GM19193 (cell line): ENCODE data around the gene CNEP1R1.
A peak's percentile ranks its signal among the peaks of the same experiment; 100 is the strongest.

Experiments
- POLR2A ChIP-seq: IDR thresholded peaks from 4 replicates; pipeline ENCODE4 v1.6.1; 2011; ENCODE audit not compliant: insufficient read depth, insufficient read length; ENCODE audit errors: extremely low read depth

Gene CNEP1R1

GRCh38 chr16:50024684-50025536 lies at the start of gene CNEP1R1:
Gene CNEP1R1, plus strand, starts transcription at chr16:50025225. Its CDS starts 91 bp downstream, at chr16:50025316.
- TF ChIP-seq POLR2A, result peak; percentile 57

- TF ChIP-seq POLR2A, result no peak
Observed at GRCh38 chr16:49977427-49977826, 47.6 kb upstream of the CNEP1R1 start.

GRCh38 chr16:49978569-49979326 lies 46.3 kb upstream of the CNEP1R1 start:
- TF ChIP-seq POLR2A, result no peak

DNA sequence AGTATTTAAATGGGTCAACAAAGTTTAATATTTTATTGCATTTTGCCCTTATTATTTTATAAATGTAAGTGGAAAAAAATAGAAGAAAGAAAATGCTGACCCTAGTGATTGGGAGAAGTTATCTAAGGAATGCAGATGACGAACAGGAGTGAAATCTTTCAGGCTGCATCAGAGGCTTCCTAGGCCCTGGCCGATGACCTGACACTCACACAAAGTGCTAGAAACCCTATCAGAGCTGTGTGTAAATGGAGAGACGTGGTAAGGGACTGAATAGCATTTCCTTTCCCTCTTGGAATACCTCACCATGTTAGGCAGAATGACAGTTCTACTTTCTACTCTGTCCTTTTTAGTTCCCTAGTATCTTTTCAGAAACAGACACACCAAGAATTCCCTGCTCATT lies 44.9 kb upstream of the CNEP1R1 start:
- no peak for TF ChIP-seq POLR2A

DNA sequence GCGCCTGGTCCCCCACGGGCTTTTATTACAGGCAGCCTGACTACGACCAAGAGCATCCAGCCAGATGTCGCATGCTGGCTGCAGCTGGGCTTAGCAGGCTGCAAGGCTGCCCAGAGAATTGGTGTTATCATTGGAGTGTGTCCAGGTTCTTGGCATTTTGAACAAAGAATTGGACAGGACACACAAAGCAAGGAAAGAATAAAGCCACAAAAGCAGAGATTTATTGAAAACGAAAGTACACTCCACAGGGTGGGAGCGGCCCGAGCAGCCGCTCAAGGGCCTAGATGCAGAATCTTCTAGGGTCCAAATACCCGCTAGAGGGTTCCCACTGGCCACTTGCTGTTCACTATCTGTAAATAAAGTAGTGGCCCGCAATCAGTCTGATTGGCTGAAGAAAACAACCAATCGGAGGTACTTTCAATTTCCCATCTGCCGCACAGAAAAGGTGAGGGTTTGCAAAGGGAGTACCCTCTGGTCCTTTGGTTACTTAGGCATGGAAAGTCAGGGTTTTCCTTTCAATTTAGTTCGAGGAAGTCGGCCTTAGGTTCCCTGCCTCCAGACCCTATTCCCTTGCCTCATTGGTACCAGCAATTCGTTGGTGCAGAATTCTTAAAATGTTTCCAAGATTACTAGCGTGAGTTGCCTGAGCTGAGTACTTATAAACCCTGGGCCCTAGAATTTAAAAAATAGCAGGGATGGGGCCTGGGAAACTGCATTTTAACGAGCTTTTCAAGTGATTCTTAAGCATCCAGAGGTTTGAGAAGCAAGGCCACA lies 38.5 kb upstream of the CNEP1R1 start:
- TF ChIP-seq POLR2A, result no peak

DNA sequence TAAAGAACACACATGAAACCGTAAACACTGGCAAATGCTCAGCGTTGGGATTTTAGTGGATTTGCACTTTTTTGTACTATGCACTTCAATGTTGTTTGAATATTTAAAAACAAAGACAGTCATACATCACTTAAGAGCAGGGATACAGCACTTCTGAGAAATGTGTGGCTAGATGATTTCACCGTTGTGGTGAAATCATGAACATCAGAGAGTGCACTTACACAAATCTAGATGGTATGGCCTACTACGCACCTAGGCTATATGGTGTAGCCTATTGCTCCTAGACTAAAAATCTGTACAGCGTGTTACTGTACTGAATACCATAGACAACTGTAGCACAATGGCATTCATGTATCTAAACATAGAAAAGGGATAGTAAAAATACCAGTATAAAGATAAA lies 37.6 kb upstream of the CNEP1R1 start:
- TF ChIP-seq POLR2A, result no peak

DNA sequence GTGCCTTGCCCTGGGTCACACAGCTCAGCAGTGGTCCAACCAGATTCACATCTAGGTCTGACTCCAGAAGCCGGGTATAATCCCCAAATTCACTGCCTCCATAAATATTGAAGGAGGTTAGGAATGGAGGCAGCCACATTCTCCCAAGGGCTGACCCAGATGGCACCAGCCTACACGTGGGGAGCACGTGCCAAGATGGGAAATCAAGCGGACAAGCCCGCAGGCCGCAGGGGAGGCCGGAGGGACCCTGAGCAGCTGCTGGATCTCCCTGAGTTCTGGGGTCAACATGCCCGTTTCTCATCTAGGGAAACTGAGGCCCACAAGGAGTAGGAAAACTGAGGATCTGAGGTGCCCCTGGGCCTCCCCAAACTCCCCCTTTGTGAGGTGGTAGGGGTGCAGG lies 32.2 kb upstream of the CNEP1R1 start:
- no peak for TF ChIP-seq POLR2A

DNA sequence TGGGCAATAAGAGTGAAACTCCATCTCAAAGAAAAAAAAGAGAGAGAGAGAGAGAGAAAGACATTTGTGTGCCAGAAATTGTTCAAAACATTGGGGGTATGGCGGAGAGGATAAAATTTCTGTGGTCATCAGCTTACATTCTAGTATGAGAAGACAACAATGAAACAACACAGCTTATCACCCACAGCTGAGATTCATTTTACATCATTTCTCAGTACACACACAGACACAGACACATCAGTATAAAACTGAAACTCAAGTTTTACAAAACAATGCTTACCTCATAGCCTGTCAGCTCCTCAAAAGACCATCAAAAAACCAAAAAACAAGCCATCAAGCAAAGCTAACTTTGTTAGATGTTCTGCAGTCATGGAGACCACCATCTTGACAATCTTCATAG lies 31.4 kb upstream of the CNEP1R1 start:
- TF ChIP-seq POLR2A, result no peak

GRCh38 chr16:49994006-49994405 lies 31.0 kb upstream of the CNEP1R1 start:
- no peak for TF ChIP-seq POLR2A

GRCh38 chr16:49995720-49996119 lies 29.3 kb upstream of the CNEP1R1 start:
- TF ChIP-seq POLR2A, result no peak

GRCh38 chr16:49997721-49998251 lies 27.2 kb upstream of the CNEP1R1 start:
- TF ChIP-seq POLR2A, result no peak

DNA sequence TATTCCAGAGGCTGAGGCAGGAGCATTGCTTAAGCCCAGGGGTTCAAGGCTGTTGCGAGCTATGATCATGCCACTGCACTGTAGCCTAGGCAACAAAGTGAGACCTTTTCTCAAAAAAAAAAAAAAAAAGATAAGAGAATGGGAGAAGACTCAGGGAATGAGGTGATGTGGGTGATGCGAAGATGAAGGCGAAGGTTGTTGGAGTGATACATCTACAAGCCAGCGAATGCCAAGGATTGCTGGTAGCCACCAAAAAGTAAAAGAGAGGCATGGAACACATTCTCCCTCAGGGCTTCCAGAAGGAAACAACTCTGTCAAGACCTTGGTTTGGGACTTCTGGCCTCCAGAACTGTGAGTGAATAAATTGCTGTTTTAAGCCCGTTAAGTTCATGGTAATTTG lies 26.0 kb upstream of the CNEP1R1 start:
- no peak for TF ChIP-seq POLR2A

- TF ChIP-seq POLR2A, result no peak
Observed at GRCh38 chr16:50001144-50001543, 23.9 kb upstream of the CNEP1R1 start.

DNA sequence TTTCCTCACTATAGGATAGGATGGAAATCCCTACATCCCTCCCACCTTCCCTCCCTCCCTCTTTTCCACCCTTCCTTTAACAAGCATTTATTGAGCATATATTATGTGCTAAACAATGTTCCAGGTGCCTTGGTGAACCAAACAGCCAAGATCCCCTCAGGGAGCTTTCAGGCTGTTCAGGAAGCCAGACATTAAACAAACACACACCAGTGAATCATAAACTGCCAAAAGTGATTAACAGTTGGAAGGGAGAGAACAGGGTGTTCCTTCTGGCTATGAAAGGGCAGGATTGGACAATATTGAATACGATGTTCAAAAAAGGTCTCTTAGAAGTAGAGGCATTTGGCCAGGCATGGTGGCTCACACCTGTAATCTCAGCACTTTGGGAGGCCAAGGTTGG lies 22.8 kb upstream of the CNEP1R1 start:
- no peak for TF ChIP-seq POLR2A

GRCh38 chr16:50004239-50004638 lies 20.8 kb upstream of the CNEP1R1 start:
- no peak for TF ChIP-seq POLR2A
